ENCODE measurements around the gene KANSL1.

KANSL1 gene

DNA sequence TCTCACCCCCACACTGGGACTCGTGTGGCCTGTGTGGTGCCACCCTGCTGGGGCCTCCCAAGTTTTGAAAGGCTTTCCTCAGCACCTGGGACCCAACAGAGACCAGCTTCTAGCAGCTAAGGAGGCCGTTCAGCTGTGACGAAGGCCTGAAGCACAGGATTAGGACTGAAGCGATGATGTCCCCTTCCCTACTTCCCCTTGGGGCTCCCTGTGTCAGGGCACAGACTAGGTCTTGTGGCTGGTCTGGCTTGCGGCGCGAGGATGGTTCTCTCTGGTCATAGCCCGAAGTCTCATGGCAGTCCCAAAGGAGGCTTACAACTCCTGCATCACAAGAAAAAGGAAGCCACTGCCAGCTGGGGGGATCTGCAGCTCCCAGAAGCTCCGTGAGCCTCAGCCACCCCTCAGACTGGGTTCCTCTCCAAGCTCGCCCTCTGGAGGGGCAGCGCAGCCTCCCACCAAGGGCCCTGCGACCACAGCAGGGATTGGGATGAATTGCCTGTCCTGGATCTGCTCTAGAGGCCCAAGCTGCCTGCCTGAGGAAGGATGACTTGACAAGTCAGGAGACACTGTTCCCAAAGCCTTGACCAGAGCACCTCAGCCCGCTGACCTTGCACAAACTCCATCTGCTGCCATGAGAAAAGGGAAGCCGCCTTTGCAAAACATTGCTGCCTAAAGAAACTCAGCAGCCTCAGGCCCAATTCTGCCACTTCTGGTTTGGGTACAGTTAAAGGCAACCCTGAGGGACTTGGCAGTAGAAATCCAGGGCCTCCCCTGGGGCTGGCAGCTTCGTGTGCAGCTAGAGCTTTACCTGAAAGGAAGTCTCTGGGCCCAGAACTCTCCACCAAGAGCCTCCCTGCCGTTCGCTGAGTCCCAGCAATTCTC, 166.8 kb downstream of the KANSL1 start:
- TF ChIP-seq YY1 (IDR thresholded peaks at IDR 0.05; ENCODE audit: low read depth) (no peak), CEBPB (IDR thresholded peaks at IDR 0.05) (no peak), EP300 (IDR thresholded peaks at IDR 0.05; ENCODE audit: borderline replicate concordance) (no peak), ZBTB7A (IDR thresholded peaks at IDR 0.05; ENCODE audit: low read depth) (no peak), CREB1 (IDR thresholded peaks at IDR 0.05; ENCODE audit: low read depth) (no peak), NFIC (IDR thresholded peaks at IDR 0.05) (no peak), TEAD4 (IDR thresholded peaks at IDR 0.05) (no peak), TAF1 (IDR thresholded peaks at IDR 0.05; ENCODE audit: low read depth) (no peak), TCF12 (IDR thresholded peaks at IDR 0.05; ENCODE audit: low read depth) (no peak), RAD21 (IDR thresholded peaks at IDR 0.05; ENCODE audit: low read depth) (no peak)
- TF ChIP-seq, protein P1, sequence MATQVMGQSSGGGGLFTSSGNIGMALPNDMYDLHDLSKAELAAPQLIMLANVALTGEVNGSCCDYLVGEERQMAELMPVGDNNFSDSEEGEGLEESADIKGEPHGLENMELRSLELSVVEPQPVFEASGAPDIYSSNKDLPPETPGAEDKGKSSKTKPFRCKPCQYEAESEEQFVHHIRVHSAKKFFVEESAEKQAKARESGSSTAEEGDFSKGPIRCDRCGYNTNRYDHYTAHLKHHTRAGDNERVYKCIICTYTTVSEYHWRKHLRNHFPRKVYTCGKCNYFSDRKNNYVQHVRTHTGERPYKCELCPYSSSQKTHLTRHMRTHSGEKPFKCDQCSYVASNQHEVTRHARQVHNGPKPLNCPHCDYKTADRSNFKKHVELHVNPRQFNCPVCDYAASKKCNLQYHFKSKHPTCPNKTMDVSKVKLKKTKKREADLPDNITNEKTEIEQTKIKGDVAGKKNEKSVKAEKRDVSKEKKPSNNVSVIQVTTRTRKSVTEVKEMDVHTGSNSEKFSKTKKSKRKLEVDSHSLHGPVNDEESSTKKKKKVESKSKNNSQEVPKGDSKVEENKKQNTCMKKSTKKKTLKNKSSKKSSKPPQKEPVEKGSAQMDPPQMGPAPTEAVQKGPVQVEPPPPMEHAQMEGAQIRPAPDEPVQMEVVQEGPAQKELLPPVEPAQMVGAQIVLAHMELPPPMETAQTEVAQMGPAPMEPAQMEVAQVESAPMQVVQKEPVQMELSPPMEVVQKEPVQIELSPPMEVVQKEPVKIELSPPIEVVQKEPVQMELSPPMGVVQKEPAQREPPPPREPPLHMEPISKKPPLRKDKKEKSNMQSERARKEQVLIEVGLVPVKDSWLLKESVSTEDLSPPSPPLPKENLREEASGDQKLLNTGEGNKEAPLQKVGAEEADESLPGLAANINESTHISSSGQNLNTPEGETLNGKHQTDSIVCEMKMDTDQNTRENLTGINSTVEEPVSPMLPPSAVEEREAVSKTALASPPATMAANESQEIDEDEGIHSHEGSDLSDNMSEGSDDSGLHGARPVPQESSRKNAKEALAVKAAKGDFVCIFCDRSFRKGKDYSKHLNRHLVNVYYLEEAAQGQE (IDR thresholded peaks at IDR 0.05; ENCODE audit: low read depth), result no peak
- TF ChIP-seq, protein P2, sequence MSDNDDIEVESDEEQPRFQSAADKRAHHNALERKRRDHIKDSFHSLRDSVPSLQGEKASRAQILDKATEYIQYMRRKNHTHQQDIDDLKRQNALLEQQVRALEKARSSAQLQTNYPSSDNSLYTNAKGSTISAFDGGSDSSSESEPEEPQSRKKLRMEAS (IDR thresholded peaks at IDR 0.05), result no peak
- TF ChIP-seq, protein P3, sequence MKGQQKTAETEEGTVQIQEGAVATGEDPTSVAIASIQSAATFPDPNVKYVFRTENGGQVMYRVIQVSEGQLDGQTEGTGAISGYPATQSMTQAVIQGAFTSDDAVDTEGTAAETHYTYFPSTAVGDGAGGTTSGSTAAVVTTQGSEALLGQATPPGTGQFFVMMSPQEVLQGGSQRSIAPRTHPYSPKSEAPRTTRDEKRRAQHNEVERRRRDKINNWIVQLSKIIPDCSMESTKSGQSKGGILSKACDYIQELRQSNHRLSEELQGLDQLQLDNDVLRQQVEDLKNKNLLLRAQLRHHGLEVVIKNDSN (IDR thresholded peaks at IDR 0.05), result no peak

DNA sequence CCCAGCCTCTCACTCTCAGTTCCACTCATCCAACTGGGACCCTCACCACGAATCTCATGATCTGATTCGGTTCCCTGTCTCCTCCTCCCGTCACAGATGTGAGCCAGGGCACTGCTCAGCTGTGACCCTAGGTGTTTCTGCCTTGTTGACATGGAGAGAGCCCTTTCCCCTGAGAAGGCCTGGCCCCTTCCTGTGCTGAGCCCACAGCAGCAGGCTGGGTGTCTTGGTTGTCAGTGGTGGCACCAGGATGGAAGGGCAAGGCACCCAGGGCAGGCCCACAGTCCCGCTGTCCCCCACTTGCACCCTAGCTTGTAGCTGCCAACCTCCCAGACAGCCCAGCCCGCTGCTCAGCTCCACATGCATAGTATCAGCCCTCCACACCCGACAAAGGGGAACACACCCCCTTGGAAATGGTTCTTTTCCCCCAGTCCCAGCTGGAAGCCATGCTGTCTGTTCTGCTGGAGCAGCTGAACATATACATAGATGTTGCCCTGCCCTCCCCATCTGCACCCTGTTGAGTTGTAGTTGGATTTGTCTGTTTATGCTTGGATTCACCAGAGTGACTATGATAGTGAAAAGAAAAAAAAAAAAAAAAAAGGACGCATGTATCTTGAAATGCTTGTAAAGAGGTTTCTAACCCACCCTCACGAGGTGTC, 167.6 kb downstream of the KANSL1 start:
- TF ChIP-seq, protein P2 (IDR thresholded peaks at IDR 0.05), result no peak
- TF ChIP-seq FOXM1 (IDR thresholded peaks at IDR 0.05; ENCODE audit: borderline replicate concordance, low read depth) (no peak), NFIC (IDR thresholded peaks at IDR 0.05) (no peak), TCF12 (IDR thresholded peaks at IDR 0.05; ENCODE audit: low read depth) (no peak), YY1 (IDR thresholded peaks at IDR 0.05; ENCODE audit: low read depth) (no peak), CREB1 (IDR thresholded peaks at IDR 0.05; ENCODE audit: low read depth) (no peak), ZBTB7A (IDR thresholded peaks at IDR 0.05; ENCODE audit: low read depth) (no peak), TEAD4 (IDR thresholded peaks at IDR 0.05) (no peak), RAD21 (IDR thresholded peaks at IDR 0.05; ENCODE audit: low read depth) (no peak), EGR1 (IDR thresholded peaks at IDR 0.05) (no peak), EP300 (IDR thresholded peaks at IDR 0.05; ENCODE audit: borderline replicate concordance) (no peak), TAF1 (IDR thresholded peaks at IDR 0.05; ENCODE audit: low read depth) (no peak), CEBPB (IDR thresholded peaks at IDR 0.05) (no peak)
- TF ChIP-seq, protein P3 (IDR thresholded peaks at IDR 0.05), result no peak
- TF ChIP-seq, protein P1 (IDR thresholded peaks at IDR 0.05; ENCODE audit: low read depth), result no peak

DNA sequence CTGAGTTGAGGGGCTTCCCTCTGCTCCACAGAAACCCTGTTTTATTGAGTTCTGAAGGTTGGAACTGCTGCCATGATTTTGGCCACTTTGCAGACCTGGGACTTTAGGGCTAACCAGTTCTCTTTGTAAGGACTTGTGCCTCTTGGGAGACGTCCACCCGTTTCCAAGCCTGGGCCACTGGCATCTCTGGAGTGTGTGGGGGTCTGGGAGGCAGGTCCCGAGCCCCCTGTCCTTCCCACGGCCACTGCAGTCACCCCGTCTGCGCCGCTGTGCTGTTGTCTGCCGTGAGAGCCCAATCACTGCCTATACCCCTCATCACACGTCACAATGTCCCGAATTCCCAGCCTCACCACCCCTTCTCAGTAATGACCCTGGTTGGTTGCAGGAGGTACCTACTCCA, 168.2 kb downstream of the KANSL1 start:
- TF ChIP-seq EP300 (IDR thresholded peaks at IDR 0.05; ENCODE audit: borderline replicate concordance) (no peak), TEAD4 (IDR thresholded peaks at IDR 0.05) (no peak), TCF12 (IDR thresholded peaks at IDR 0.05; ENCODE audit: low read depth) (no peak), CREB1 (IDR thresholded peaks at IDR 0.05; ENCODE audit: low read depth) (no peak), EGR1 (IDR thresholded peaks at IDR 0.05) (no peak), RAD21 (IDR thresholded peaks at IDR 0.05; ENCODE audit: low read depth) (no peak), NFIC (IDR thresholded peaks at IDR 0.05) (no peak), FOXM1 (IDR thresholded peaks at IDR 0.05; ENCODE audit: borderline replicate concordance, low read depth) (no peak), CEBPB (IDR thresholded peaks at IDR 0.05) (no peak), YY1 (IDR thresholded peaks at IDR 0.05; ENCODE audit: low read depth) (no peak), ZBTB7A (IDR thresholded peaks at IDR 0.05; ENCODE audit: low read depth) (no peak), TAF1 (IDR thresholded peaks at IDR 0.05; ENCODE audit: low read depth) (no peak)
- TF ChIP-seq, protein P2 (IDR thresholded peaks at IDR 0.05), result no peak
- TF ChIP-seq, protein P3 (IDR thresholded peaks at IDR 0.05), result no peak
- TF ChIP-seq, protein P1 (IDR thresholded peaks at IDR 0.05; ENCODE audit: low read depth), result no peak
